GM19043 (cell line): ENCODE results near the gene RAB3C.

Source experiments
- ATAC-seq: cut with Tn5 transposase; IDR thresholded peaks from one replicate; pipeline ENCODE4 v1.9.1; 2021; ENCODE audit warnings: low read depth; ENCODE audit not compliant: unreplicated experiment

RAB3C gene

DNA sequence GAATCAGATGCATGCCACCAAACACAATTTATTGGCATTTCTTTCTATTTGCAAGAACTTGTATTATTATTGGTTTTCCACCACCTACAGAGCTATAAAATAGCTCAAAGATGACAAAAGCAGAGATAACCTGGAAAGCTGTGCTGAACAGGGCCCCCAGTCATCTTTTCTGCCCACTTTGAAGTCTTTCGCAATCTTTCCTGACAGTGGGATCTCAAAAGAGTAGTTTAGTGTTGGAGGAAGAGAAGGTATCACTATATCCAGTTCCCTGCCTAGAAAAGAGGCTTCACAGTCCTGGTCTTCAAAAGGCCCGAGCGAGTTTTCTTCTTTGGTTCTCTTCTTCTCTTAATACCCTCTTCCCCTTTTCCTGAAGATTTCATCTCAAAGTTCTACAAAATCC, 231.0 kb downstream of the RAB3C start:
- ATAC-seq = no peak

GRCh38 chr5:58816181-58816731, 233.4 kb downstream of the RAB3C start:
- no peak for ATAC-seq

- ATAC-seq = no peak
Measured at GRCh38 chr5:58818465-58818864, 235.6 kb downstream of the RAB3C start.

GRCh38 chr5:58825441-58825840, 242.6 kb downstream of the RAB3C start:
- no peak for ATAC-seq

- ATAC-seq = no peak
Measured at GRCh38 chr5:58825899-58826298, 243.0 kb downstream of the RAB3C start.

DNA sequence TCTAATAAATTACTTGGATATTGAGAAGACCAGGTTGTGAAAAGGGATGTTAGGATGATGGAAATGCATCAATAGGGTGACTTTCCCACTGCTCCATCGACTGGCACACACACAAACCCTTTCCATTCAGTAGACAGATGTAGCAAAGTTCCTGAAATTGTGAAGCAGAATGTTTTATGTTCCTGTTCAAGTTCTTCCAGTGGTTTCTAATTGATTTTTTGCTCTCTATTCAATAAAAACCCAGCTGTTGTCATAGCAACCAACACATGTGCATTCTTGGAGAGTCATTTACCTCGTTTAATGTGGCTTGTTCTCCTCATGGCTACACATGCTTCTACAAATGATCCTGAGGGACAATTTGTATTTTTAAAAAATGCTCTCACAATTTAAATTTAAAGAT, 244.6 kb downstream of the RAB3C start:
- ATAC-seq = no peak

DNA sequence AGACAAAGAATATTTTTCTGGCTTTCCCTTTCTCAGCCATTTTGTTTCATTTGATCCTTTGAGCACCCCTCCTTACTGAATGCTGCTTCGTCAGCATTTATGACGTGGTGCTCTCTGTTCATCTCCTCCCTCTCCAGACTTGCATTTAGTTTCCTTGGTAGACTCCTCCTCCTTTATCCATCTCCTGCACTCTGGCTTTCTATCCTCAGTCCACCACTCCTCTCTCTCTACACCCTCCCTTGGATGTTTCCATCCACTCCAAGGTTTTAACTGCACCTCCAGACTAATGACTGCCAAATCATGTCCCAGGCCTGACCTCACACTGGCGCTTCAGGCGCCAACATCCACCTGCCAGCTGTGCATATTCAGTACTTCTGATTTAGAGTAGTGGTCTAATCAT, 245.4 kb downstream of the RAB3C start:
- no peak for ATAC-seq

- no peak for ATAC-seq
Measured at GRCh38 chr5:58834242-58835225, 251.7 kb downstream of the RAB3C start.

GRCh38 chr5:58836351-58836750, 253.5 kb downstream of the RAB3C start:
- ATAC-seq = no peak

- no peak for ATAC-seq
Measured at GRCh38 chr5:58838729-58839128, 255.9 kb downstream of the RAB3C start.

DNA sequence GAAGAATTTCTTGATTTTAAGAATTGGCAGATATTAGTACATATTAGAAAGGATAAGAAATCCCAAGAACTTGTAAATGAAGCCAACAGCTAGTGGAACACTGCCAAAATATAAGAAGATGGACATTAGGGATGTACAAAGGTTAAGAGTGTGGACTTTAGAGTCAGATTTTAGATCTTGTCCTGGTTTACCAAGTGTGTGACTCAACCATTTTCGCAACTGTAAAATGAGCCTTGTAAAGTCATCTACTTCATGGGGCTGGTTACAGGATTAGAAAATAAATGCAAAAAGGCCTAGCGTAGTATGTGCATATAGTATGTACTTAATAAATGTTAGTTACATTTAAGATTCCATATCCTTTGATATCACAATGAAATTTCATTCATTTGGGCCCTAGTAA, 260.0 kb downstream of the RAB3C start:
- no peak for ATAC-seq

DNA sequence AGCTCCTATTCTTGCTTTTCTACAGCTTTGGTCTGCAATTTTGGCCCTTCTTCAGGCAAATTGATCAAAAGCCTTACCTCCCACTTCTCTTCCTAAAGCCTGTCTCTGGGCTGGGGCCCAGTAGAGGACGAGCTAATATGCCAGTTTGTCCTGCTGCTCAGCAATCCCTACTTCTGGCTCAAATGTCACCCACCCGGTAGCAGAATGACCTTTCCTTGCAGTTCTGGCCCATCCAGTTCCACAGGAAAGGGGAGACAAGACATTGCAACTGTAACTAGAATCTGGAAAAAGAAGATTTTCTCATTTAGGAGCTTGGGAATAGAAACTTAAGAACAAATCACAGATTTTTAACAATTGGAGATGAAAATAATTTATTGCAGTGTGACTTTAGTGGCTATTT, 261.5 kb downstream of the RAB3C start:
- ATAC-seq = no peak

DNA sequence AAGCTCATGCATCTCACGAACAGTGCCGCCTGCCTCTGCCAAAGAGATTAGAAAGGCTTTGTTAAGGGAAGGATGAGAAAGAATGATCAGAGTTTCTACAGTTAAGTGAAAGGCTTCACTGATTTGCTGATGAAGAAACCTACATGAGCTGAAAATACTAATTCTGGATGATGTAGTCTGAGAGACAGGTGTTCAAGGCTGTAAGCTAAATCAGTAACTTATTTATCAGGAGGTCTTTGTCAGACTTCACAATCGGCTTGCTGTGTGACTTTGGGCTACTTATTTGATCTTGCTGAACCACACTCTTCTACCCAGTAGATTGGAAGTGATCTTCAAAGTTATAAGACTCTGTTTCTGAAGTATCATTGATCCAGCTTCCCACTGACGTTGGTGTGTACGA, 264.2 kb downstream of the RAB3C start:
- ATAC-seq = no peak

- no peak for ATAC-seq
Measured at GRCh38 chr5:58849223-58849622, 266.3 kb downstream of the RAB3C start.

DNA sequence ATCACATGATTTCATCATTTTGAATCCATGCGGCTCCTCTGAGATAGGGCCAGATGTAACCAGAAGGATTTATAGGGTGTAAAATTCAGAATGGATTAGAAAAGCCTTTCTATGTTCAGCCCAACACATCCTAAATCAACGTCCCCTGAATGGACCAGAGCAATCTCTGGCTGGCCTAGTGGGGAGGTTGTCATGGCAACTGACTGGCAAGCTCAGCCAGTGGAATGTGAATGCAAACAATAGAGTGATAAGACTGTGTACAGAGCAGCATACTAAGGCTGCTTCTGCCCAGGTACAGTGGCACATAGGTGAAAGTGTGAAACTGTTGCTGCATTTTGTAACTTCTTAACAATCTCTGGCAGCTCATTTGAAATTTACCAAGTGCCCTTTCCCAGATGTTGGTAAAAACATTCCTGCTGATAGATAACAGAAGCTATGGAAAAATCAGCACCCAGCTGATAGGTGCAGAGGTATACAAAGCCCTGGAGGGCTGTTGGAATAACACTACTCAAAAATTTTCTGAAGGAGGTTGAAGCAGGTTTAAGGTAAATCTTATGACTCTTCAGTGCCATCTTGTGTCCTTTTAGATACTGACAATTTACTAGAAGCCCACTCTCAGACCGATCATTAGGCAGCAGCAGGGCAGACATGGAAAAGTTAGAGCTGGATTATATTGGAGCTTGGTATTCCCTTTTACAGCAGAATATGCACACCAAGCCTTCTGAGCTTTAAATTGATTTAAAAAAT, 267.2 kb downstream of the RAB3C start:
- peak; percentile 66 for ATAC-seq

DNA sequence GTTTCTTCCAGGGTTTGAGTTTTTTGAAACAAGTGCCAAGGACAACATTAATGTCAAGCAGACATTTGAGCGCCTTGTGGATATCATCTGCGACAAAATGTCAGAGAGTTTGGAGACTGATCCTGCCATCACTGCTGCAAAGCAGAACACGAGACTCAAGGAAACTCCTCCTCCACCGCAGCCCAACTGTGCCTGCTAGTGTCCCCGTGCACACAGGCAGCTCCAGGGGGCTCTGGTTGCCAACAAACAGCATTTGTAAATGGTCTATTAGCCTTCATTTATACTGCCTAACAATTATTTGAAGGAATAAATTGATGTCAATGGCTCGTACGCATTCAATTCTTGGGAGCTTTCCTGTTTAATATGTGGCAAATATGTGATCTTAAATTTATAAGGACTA, 268.3 kb downstream of the RAB3C start:
- no peak for ATAC-seq

GRCh38 chr5:58851571-58851970, 268.7 kb downstream of the RAB3C start:
- no peak for ATAC-seq

DNA sequence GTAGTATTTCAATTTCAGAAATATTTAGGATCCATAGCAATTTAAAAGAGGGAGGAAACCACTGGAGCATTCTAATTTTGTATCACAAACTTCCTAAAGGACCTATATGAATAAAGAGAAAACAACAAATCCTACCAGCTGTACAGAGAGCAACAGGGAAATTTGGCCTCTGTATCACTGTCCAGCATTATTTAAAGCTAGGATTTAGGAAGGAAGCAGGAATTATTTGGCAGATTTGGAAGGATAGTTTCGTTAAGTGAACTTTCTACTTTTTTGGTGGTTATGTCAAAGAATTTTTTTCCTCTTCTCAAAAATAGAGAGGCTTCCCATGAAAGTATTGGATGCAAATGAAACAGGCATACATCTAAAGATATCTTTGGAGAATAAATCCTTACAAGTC, 269.7 kb downstream of the RAB3C start:
- ATAC-seq = no peak

GRCh38 chr5:58854441-58854840, 271.6 kb downstream of the RAB3C start:
- ATAC-seq = no peak

- ATAC-seq = peak; percentile 53
Measured at GRCh38 chr5:58855851-58856739, 273.2 kb downstream of the RAB3C start.
